ENCODE measurements around the gene UPK3A.

DNA sequence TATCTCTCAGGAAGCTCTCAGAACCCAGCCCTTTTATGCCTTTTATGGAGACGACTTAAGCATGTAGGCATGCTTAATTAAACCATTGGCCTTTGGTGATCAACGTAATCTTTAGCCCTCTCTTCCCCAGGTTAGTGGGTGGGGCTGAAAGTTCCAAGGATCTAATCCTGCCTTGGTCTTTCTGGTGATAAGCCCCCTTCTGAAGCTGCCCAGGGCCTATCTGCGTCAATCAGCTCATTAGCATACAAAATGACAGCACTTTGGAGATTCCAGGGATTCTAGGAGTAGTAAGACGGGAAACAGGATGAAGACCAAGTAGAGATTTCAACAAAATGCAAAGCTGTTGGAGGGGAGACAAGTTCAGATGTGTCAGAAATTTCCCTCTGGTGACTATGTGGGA, 28.1 kb downstream of the UPK3A start:
- TF ChIP-seq EP300 (IDR thresholded peaks at IDR 0.05; ENCODE audit: borderline replicate concordance in 1 of 2, low read depth in 2 of 2, low read length in 2 of 2) (no peak), CTCF (IDR thresholded peaks at IDR 0.05; ENCODE audit: control extremely low read depth in 1 of 3, insufficient read depth in 1 of 3, low read depth in 1 of 3, low read length in 3 of 3) (no peak), HDAC2 (IDR thresholded peaks at IDR 0.05; ENCODE audit: borderline replicate concordance in 1 of 2, low read depth in 2 of 2, low read length in 2 of 2) (no peak), POLR2A (IDR thresholded peaks at IDR 0.05; ENCODE audit: control extremely low read depth in 1 of 2, low read depth in 2 of 2, low read length in 2 of 2) (no peak), NANOG (IDR thresholded peaks at IDR 0.05; ENCODE audit: insufficient read depth, low read depth, low read length, poor library complexity, severe bottlenecking) (no peak), SIX5 (IDR thresholded peaks at IDR 0.05; ENCODE audit: low read depth, low read length) (no peak), EZH2 (IDR thresholded peaks at IDR 0.05; ENCODE audit: low read depth, low read length, severe bottlenecking) (no peak)
